ENCODE results near the gene ADAMTSL1.

ADAMTSL1 gene

GRCh38 chr9:18939943-18940342 lies 466.0 kb downstream of the ADAMTSL1 start:
- DNase-seq (ENCODE audit: low read depth), result no peak

DNA sequence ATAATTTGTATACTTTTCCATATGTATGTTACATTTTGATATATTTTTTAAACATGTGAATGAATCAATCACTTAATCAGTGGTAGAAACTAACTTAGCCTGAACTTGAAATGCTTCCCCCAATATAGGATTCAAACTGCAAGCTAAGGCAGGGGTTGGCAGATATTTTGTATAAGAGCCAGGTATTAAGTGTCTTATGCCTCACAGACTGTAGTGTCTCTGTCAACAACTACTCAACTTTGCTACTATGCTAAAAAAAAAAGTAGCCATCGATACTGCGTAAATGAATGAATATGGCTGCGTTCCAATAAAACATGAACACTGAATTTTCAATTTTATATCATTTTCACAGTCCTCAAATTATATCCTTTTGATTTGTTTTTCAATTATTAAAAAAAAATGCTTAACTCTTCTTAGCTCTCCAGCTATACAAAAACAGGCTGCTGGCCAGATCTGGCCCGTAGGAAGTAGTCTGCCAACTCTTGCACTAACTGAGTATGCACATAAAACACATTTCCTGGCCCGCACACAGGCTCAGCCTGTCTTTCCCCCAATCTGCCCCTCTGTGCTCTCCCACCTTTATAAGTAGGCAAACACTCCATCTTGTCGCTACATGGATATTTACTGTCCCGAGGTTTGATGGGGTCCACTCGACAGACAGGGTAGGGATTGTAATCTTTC lies 467.2 kb downstream of the ADAMTSL1 start:
- no peak for DNase-seq (ENCODE audit: low read depth)

DNA sequence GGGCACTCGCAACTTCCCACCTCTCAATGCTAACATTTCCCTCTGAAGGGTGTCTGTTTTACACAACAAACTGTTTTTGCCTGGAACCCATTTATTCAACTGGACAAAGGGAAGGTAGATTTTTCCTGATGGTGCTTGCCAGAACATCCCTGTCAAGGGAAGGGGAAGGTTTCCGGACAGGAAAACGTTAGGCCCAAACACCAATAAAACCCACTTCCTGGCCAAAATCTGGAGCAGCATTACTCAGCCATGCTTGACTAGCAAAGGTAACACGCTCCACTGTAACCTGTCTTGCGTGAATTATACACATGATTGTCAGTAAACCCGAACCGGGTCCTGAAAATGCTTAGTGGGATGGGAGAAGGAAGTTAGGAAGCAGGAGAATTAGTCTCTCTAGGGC lies 468.8 kb downstream of the ADAMTSL1 start:
- no peak for DNase-seq (ENCODE audit: low read depth)

- no peak for DNase-seq (ENCODE audit: low read depth)
Measured at GRCh38 chr9:18947892-18948339, 474.0 kb downstream of the ADAMTSL1 start.

DNA sequence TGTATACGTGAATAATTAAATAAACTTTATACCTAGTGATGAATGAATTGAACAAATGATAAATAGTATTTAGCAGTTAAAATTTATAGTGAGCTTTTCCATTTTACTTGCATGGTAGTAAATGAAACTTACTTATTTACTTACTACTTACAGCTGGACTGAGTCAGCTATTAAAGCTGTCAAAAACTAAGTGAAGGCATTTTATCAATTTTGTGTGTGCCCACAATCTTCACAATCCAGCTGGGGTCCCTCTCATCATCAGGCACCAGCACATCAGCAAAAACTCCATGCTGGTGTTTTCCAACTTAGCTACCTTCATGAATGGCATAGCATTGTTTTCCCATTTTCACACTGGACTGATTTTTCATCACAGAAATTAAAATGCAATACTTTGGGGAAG lies 478.0 kb downstream of the ADAMTSL1 start:
- no peak for DNase-seq (ENCODE audit: low read depth)

GRCh38 chr9:18955626-18956025 lies 481.7 kb downstream of the ADAMTSL1 start:
- DNase-seq (ENCODE audit: low read depth), result no peak
